Ascending aorta (tissue), 2 donors: Measurements from ENCODE around the gene SNTG2. TPM values are rescaled to one million over a fixed set of nuclear protein-coding genes. Genes with fewer than 3 reads are reported as not detected.

ENCODE experiments used
- DNase-seq, 2 donors: peaks; one replicate each; pipeline ENCODE4 v3.0.0-alpha.2; 2019; ENCODE audit warnings: low spot score in 2 of 2
- H3K27ac ChIP-seq, 2 donors: fragments of 200-600 bp; sonication (generic); one replicate each; pipeline ENCODE4 v1.5.1; 2016 to 2017; ENCODE audit warnings: mild to moderate bottlenecking in 1 of 2
- H3K27me3 ChIP-seq: fragments of 200-600 bp; sonication (generic); one replicate; pipeline ENCODE4 v1.5.1; 2017
- H3K36me3 ChIP-seq, 2 donors: fragments of 200-600 bp; sonication (generic); one replicate each; pipeline ENCODE4 v1.5.1; 2016
- H3K4me1 ChIP-seq, 2 donors: fragments of 200-600 bp; sonication (generic); one replicate each; pipeline ENCODE4 v1.5.1; 2016 to 2017; ENCODE audit warnings: mild to moderate bottlenecking in 1 of 2
- H3K4me3 ChIP-seq, 2 donors: fragments of 200-600 bp; sonication (generic); one replicate each; pipeline ENCODE4 v1.5.1; 2016 to 2017; ENCODE audit warnings: mild to moderate bottlenecking in 1 of 2
- H3K9me3 ChIP-seq, 2 donors: fragments of 200-600 bp; sonication (generic); one replicate each; pipeline ENCODE4 v1.5.1; 2016
- CTCF ChIP-seq, 3 experiments: fragments of 200-600 bp in 2 of 3; fragments of 450-650 bp in 1 of 3; sonication (generic) in 2 of 3; IDR thresholded peaks; one replicate each; pipeline ENCODE4 v1.5.1; 2016 to 2019; ENCODE audit warnings: antibody characterized with exemption in 3 of 3, mild to moderate bottlenecking in 1 of 3, moderate library complexity in 1 of 3
- intact Hi-C: fragments of 100-400 bp; cut with DNase I; formaldehyde crosslinking; loops from one replicate; pipeline ENCODE4 v1.15.1; 2023
- total RNA-seq: library from RNA; depleted of rRNA; stranded (reverse); fragments of >200 nt; gene quantifications from one replicate; pipeline ENCODE4 v1.1.0, GENCODE V29; 2016

The SNTG2 gene
- total RNA-seq, 1 donor from 2014 or later, result 9.9 TPM

- H3K36me3 ChIP-seq, result no peaks in the 10 kb centered on the region
- DNase-seq, result no peak
- no peaks in the 10 kb centered on the region for H3K9me3 ChIP-seq
- no peaks in the 10 kb centered on the region for H3K4me1 ChIP-seq
- TF ChIP-seq CTCF (IDR thresholded peaks at IDR 0.05), result no peak
- intact Hi-C loops, result no loop called here
- H3K4me3 ChIP-seq, result no peak overlapping the region
- no peaks in the 10 kb centered on the region for H3K27me3 ChIP-seq
- H3K27ac ChIP-seq, result no peak overlapping the region
Observed at GRCh38 chr2:1254662-1255343, 304.2 kb downstream of the SNTG2 start.

- Histone ChIP-seq H3K27me3 (no peaks in the 10 kb centered on the region), H3K36me3 (no peaks in the 10 kb centered on the region), H3K4me3 (no peak overlapping the region), H3K27ac (no peak overlapping the region), H3K4me1 (no peaks in the 10 kb centered on the region), H3K9me3 (no peaks in the 10 kb centered on the region)
- no peak for TF ChIP-seq CTCF (IDR thresholded peaks at IDR 0.05)
- no peak for DNase-seq
- intact Hi-C loops, result no loop called here
Observed at GRCh38 chr2:1256632-1257324, 306.1 kb downstream of the SNTG2 start.

- DNase-seq, result no peak
- Histone ChIP-seq H3K4me3 (no peak overlapping the region), H3K36me3 (no peaks in the 10 kb centered on the region), H3K4me1 (no peaks in the 10 kb centered on the region), H3K27ac (no peak overlapping the region), H3K9me3 (no peaks in the 10 kb centered on the region), H3K27me3 (no peaks in the 10 kb centered on the region)
- TF ChIP-seq CTCF (IDR thresholded peaks at IDR 0.05), result no peak
- intact Hi-C loops, result no loop called here
Observed at GRCh38 chr2:1257334-1257733, 306.7 kb downstream of the SNTG2 start.

- Histone ChIP-seq H3K9me3 (no peaks in the 10 kb centered on the region), H3K4me3 (no peak overlapping the region), H3K27ac (no peak overlapping the region), H3K36me3 (no peaks in the 10 kb centered on the region), H3K4me1 (no peaks in the 10 kb centered on the region), H3K27me3 (no peaks in the 10 kb centered on the region)
- TF ChIP-seq CTCF (IDR thresholded peaks at IDR 0.05), result no peak
- no peak for DNase-seq
- intact Hi-C loops, result no loop called here
Observed at GRCh38 chr2:1259746-1260145, 309.1 kb downstream of the SNTG2 start.

GRCh38 chr2:1262609-1263008, 312.0 kb downstream of the SNTG2 start:
- Histone ChIP-seq H3K4me1 (no peaks in the 10 kb centered on the region), H3K27ac (no peak overlapping the region), H3K27me3 (no peaks in the 10 kb centered on the region), H3K9me3 (no peaks in the 10 kb centered on the region), H3K36me3 (no peaks in the 10 kb centered on the region), H3K4me3 (no peak overlapping the region)
- intact Hi-C loops, result no loop called here
- no peak for TF ChIP-seq CTCF (IDR thresholded peaks at IDR 0.05)
- no peak for DNase-seq
